IPS-18c (cell line): ENCODE results near the gene TYROBP.

Source experiments
- H3K4me3 ChIP-seq: 2 replicates; pipeline ENCODE4 v1.7.0; 2013; ENCODE audit warnings: low read depth, mild to moderate bottlenecking, low read length, moderate library complexity; ENCODE audit not compliant: insufficient read depth
- H3K9me3 ChIP-seq: one replicate; pipeline ENCODE4 v1.6.1; 2013; ENCODE audit warnings: mild to moderate bottlenecking, low read length, moderate library complexity; ENCODE audit not compliant: control insufficient read depth, insufficient read depth

TYROBP gene

DNA sequence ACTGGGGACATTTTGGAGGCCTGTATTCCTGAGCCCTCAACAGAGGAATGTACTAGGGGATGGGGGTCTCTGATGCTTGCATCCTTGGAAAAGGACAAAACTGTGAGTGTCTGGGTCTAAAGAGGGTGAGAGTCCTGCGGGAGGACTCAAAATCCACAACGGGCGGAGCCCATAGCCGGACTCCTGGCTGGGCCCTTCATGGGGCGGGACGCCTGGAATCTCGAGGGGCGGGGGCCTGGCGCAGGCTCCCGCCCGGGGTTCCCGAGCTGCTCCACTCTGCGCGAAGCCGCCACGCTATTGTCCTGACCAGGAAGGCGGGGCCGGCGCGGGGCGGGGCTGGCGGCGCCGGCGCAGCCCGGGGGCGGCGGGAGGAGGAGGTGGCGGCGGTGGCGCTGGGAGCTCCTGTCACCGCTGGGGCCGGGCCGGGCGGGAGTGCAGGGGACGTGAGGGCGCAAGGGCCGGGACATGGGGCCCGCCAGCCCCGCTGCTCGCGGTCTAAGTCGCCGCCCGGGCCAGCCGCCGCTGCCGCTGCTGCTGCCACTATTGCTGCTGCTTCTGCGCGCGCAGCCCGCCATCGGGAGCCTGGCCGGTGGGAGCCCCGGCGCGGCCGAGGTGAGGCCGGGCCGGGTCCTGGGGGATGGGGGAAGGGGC lies 39.8 kb downstream of the TYROBP start, which contains the start of gene APLP1:
Gene APLP1 (plus strand): TSS at position 403 of the 651 bp plus-strand sequence. CDS start 63 bp downstream, at position 466.
- Histone ChIP-seq H3K4me3 (peak within 1 kb of the TSS; percentile 71), H3K9me3 (peaks cover 2% of the 10 kb centered on the region)

DNA sequence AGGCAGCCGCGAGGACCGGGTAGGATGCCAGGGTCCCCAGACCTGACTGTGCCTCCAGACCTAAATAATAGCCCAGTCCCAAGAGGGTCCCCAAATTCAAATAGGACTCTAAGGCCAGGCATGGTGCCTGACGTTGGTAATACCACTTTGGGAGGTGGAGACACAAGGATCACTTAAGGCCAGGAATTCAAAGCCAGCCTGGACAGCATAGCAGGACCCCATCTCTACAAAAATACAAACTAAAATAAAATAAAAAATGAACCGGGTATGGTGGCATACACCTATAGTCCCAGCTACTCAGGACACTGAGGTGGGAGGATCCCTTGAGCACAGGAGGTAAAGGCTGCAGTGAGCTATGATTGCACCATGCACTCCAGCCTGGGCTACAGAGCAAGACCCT lies 45.1 kb downstream of the TYROBP start:
- Histone ChIP-seq H3K4me3 (no peak overlapping the region), H3K9me3 (no peaks in the 10 kb centered on the region)

DNA sequence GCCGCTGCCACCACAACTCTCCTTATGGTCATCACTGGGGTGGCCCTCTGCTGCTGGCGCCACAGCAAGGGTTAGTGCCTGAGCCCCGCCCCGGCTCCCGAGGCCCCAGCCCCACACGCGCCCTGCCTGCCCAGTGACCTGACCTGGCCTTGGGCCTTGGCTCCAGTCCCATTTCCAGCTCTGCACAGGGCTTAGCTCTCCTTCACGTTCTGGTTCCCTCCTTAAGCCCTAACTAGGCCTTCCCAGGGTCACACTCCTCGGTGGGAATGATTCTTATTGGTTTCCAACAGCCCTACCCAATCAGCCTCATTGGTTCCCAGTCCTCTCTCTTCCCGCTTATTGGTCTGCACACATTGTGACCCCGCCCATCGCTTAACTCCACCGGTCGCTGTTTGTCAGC lies 45.6 kb downstream of the TYROBP start:
- H3K9me3 ChIP-seq = no peaks in the 10 kb centered on the region
- H3K4me3 ChIP-seq = no peak overlapping the region

DNA sequence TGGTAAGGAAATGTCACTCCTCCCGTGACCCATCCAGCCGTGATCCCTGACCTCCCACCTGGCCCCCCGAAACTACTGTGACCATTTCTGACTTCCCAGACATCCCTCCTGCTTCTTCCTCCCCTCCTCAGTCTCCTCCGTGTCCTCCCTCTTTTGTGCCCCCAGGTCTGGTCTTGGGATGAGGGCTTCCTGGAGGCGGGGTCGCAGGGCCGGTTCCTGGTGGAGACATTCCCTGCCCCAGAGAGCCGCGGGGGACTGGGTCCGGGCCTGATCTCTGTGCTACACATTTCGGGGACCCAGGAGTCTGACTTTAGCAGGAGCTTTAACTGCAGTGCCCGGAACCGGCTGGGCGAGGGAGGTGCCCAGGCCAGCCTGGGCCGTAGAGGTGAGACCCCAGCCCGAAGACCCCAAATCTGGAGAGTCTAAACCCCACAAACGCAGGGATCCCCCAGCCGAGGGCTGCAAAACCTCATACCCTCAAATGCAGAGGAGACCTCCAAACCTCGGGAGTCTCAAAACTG lies 46.4 kb downstream of the TYROBP start:
- Histone ChIP-seq H3K9me3 (no peaks in the 10 kb centered on the region), H3K4me3 (peak overlapping the region; percentile 65; the same call in 1 of the 2 replicates)

DNA sequence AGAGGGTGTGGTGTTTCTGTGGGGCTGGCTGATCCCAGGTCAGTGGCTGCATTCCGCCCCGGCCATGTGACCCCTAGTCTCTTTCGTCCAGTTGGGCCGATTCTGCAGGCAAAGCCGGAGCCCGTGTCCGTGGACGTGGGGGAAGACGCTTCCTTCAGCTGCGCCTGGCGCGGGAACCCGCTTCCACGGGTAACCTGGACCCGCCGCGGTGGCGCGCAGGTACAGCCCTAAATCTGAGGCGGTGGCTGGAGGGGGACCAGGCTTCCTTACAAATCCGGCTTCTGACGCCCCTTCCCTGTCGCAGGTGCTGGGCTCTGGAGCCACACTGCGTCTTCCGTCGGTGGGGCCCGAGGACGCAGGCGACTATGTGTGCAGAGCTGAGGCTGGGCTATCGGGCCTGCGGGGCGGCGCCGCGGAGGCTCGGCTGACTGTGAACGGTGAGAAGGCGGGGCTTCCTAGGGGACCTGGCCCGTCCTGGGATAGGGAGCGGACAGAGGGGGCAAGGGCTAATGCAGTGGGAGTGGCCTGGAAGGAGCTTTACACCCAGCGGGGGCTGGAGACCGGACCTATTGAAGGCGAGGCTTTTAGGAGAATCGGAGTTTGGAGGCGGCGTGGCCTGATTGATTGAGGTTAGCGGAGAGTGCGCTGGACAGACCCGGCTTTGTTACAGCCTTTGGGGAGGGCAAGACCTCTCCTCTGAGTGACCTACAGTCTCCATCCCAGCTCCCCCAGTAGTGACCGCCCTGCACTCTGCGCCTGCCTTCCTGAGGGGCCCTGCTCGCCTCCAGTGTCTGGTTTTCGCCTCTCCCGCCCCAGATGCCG lies 47.1 kb downstream of the TYROBP start:
- no peaks in the 10 kb centered on the region for H3K9me3 ChIP-seq
- peak overlapping the region; percentile 65 for H3K4me3 ChIP-seq

DNA sequence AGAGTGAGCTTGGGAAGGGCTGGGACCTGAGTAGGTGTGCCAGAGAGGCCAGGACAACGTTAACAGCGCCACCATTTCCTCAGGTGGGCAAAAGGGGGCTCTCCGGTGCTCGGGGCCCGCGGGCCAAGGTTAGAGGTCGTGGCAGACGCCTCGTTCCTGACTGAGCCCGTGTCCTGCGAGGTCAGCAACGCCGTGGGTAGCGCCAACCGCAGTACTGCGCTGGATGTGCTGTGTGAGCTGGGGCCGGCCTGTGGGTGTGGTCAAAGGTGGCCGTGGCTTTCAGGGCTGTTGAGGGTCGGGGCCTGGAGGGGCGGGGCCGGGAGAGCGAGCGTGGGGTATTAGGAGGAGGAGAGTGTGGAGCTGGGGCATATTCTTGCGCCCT lies 47.7 kb downstream of the TYROBP start:
- Histone ChIP-seq H3K4me3 (peak overlapping the region; percentile 65), H3K9me3 (no peaks in the 10 kb centered on the region)

DNA sequence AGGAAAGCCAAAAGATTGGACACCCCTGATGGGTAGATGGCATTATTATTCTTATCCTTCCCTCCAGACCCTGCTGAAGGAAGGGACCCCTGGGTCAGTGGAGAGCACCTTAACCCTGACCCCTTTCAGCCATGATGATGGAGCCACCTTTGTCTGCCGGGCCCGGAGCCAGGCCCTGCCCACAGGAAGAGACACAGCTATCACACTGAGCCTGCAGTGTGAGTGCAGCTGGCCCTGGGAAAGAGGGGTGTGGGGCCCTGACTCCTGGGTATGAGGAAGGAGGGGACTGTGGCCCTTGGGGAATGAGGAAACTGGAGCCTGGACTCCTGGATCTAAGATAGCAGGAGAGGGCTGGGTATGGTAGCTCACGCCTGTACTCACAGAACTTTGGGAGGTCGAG lies 48.7 kb downstream of the TYROBP start:
- Histone ChIP-seq H3K9me3 (no peaks in the 10 kb centered on the region), H3K4me3 (no peak overlapping the region)

DNA sequence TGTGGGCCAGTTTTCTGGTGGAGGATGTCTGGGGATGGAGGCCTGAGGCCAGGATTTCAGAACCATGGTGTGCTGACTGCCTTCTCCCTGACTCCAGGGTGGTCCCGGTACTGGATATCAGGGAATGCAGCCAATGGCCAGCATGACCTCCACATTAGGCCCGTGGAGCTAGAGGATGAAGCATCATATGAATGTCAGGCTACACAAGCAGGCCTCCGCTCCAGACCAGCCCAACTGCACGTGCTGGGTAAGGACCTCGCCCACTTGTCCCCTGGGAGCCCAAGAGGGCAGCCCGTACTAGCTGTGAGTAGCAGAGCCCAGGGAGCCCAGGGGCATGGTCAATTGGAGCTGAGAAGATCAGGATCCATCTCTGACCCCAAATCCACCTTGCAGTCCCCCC lies 49.8 kb downstream of the TYROBP start:
- Histone ChIP-seq H3K9me3 (no peaks in the 10 kb centered on the region), H3K4me3 (no peak overlapping the region)

DNA sequence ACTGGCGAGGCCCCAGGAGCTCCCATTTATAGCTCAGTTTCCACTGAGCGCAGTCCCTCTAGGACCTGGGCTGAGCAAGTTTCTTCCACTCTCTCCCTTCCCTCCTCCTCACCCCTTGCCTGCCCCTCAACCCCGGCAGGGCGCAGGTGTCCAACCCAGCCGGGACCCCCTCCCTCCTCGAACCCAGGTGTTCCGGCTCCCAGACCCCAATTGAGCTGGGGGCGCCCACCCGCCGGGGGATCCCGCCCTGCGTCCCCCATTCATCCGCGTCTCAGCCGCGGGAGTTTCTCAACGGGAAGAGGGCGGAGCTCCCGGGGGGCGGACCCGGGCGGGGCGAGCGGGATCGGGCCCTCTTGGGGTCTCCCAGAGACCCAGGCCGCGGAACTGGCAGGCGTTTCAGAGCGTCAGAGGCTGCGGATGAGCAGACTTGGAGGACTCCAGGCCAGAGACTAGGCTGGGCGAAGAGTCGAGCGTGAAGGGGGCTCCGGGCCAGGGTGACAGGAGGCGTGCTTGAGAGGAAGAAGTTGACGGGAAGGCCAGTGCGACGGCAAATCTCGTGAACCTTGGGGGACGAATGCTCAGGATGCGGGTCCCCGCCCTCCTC lies 51.4 kb downstream of the TYROBP start, which contains the start of gene KIRREL2:
Gene KIRREL2 (plus strand): TSS at position 366 of the 604 bp plus-strand sequence. CDS start 209 bp downstream, at position 575.
- H3K4me3 ChIP-seq = peak within 1 kb of the TSS; percentile 60
- no peaks in the 10 kb centered on the region for H3K9me3 ChIP-seq
